ENCODE data around the gene CACHD1. TPM values are rescaled to one million over a fixed set of nuclear protein-coding genes. Genes with fewer than 3 reads are reported as not detected.
"Not testable (repeated sequence)": the region's sequence is repeated elsewhere in the genome, so short reads cannot be mapped to it uniquely, and the experiment has no call there.

Gene CACHD1
- total RNA-seq, 2 donors from 2014 or later, result 8.6 to 12.9 TPM

GRCh38 chr1:64721135-64721534 is 251.2 kb downstream of the CACHD1 start:
- no peak for DNase-seq
- no peaks in the 10 kb centered on the region for H3K4me1 ChIP-seq
- TF ChIP-seq CTCF (IDR thresholded peaks at IDR 0.05) (no peak), POLR2A (IDR thresholded peaks at IDR 0.05) (no peak)
- no peaks in the 10 kb centered on the region for H3K36me3 ChIP-seq (replicated peaks in 1 of 2; ENCODE audit: insufficient read depth in 1 of 2, low read depth in 2 of 2)
- no peak for ATAC-seq
- no peak overlapping the region for H3K4me3 ChIP-seq
- H3K27ac ChIP-seq, result no peak overlapping the region
- WGBS, 2 donors, result 75 to 80% methylated on average over 2 of the region's 2 CpGs
- H3K27me3 ChIP-seq, result no peaks in the 10 kb centered on the region
- H3K9me3 ChIP-seq, result no peaks in the 10 kb centered on the region
- intact Hi-C loops (cut with DNase I), result no loop called here

DNA sequence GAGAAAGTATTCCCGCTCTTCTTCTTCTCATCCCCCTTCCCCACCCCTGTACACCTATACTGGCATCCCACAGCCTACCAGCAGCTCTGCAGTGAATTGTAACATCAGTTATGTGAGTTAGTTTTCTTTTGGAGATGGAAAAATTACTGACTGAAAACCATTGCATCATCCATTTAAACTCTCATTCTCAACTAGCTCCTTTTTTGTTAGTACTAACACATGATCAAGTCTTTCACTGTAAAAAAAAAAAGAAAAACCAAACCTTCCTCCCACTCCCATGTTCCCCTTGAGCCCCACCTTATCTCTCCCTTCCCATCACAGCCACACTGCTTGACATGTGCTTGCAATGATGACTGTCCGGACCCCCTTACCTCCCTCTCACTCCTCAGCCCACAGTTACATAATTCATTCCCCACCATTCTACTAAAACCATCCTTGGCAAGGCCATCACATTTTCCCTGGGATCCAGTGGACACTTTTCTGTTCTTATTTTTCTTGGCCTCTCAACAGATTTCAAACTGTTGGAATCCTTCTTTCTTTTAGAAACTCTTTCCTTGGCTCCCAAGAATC is 251.7 kb downstream of the CACHD1 start:
- ATAC-seq (no peak), DNase-seq (no peak)
- Histone ChIP-seq H3K36me3 (replicated peaks in 1 of 2; ENCODE audit: insufficient read depth in 1 of 2, low read depth in 2 of 2) (no peaks in the 10 kb centered on the region), H3K4me3 (no peak overlapping the region), H3K4me1 (no peaks in the 10 kb centered on the region), H3K9me3 (no peaks in the 10 kb centered on the region), H3K27ac (no peak overlapping the region), H3K27me3 (no peaks in the 10 kb centered on the region)
- WGBS, 2 donors, result 86 to 88% methylated on average over 2 of the region's 2 CpGs
- intact Hi-C loops (cut with DNase I), result no loop called here
- TF ChIP-seq CTCF (IDR thresholded peaks at IDR 0.05) (no peak), POLR2A (IDR thresholded peaks at IDR 0.05) (no peak)

- Histone ChIP-seq H3K27ac (no peak overlapping the region), H3K4me1 (no peaks in the 10 kb centered on the region), H3K9me3 (no peaks in the 10 kb centered on the region), H3K36me3 (replicated peaks in 1 of 2; ENCODE audit: insufficient read depth in 1 of 2, low read depth in 2 of 2) (no peaks in the 10 kb centered on the region), H3K27me3 (no peaks in the 10 kb centered on the region), H3K4me3 (no peak overlapping the region)
- DNase-seq (no peak), ATAC-seq (no peak)
- no peak for TF ChIP-seq CTCF (IDR thresholded peaks at IDR 0.05)
- TF ChIP-seq POLR2A (IDR thresholded peaks at IDR 0.05), result no peak
- WGBS, 2 donors, result 85 to 89% methylated on average over 1 of the region's 1 CpG
- intact Hi-C loops (cut with DNase I), result no loop called here
These were observed 257.9 kb downstream of the CACHD1 start for GRCh38 chr1:64727861-64728260.

GRCh38 chr1:64733581-64734286 is 263.8 kb downstream of the CACHD1 start:
- no peaks in the 10 kb centered on the region for H3K36me3 ChIP-seq (replicated peaks in 1 of 2; ENCODE audit: insufficient read depth in 1 of 2, low read depth in 2 of 2)
- 83 to 84% methylated on average over 3 of the region's 3 CpGs for WGBS, 2 donors
- ATAC-seq (no peak), DNase-seq (no peak)
- no peak overlapping the region for H3K4me3 ChIP-seq
- no peaks in the 10 kb centered on the region for H3K9me3 ChIP-seq
- H3K4me1 ChIP-seq, result no peaks in the 10 kb centered on the region
- H3K27me3 ChIP-seq, result no peaks in the 10 kb centered on the region
- no peak for TF ChIP-seq POLR2A (IDR thresholded peaks at IDR 0.05)
- no peak for TF ChIP-seq CTCF (IDR thresholded peaks at IDR 0.05)
- intact Hi-C loops (cut with DNase I), result no loop called here
- no peak overlapping the region for H3K27ac ChIP-seq

DNA sequence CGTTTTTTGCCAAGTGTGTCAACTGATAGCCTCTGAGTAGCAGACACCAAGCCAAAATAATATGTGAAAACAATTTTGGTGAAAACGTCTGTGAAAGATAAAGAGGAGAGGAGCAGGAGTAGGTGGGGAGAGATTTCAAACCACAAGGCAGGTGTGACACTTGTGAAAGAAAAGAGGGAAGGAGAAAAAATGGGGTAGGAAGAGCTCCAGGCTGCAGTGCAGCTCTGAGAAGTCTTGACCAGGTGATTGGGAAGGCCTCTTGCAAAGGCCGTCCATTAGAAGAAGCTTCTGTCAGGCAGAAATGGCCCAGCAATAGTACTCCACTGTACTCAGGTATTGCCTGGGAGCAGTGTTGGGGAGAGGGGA is 264.3 kb downstream of the CACHD1 start:
- ATAC-seq, result no peak
- Histone ChIP-seq H3K27ac (no peak overlapping the region), H3K4me1 (no peaks in the 10 kb centered on the region), H3K27me3 (no peaks in the 10 kb centered on the region), H3K36me3 (replicated peaks in 1 of 2; ENCODE audit: insufficient read depth in 1 of 2, low read depth in 2 of 2) (no peaks in the 10 kb centered on the region), H3K9me3 (no peaks in the 10 kb centered on the region), H3K4me3 (no peak overlapping the region)
- no peak for TF ChIP-seq POLR2A (IDR thresholded peaks at IDR 0.05)
- TF ChIP-seq CTCF (IDR thresholded peaks at IDR 0.05), result no peak
- DNase-seq, result no peak
- WGBS, 2 donors, result 65 to 67% methylated on average over 3 of the region's 3 CpGs
- intact Hi-C loops (cut with DNase I), result no loop called here

- ATAC-seq, result not testable (repeated sequence)
These were observed 270.8 kb downstream of the CACHD1 start for GRCh38 chr1:64740687-64741086.

More at GRCh38 chr1:64740687-64741086, 270.8 kb downstream of the CACHD1 start:
- H3K9me3 ChIP-seq; intact Hi-C loops (cut with DNase I); H3K36me3 ChIP-seq (replicated peaks in 1 of 2; ENCODE audit: insufficient read depth in 1 of 2, low read depth in 2 of 2); H3K4me3 ChIP-seq; H3K4me1 ChIP-seq; H3K27me3 ChIP-seq; H3K27ac ChIP-seq; DNase-seq: not testable (repeated sequence)
- WGBS, 2 donors, result 95 to 100% methylated on average over 1 of the region's 1 CpG

Data from body of pancreas (tissue), 4 donors.